ENCODE data around the gene LHFPL5. TPM values are rescaled to one million over a fixed set of nuclear protein-coding genes. Genes with fewer than 3 reads are reported as not detected.

The LHFPL5 gene
- total RNA-seq, 2 donors from 2014 or later, result not detected

- no peaks in the 10 kb centered on the region for H3K9me3 Mint-ChIP-seq
- H3K27ac ChIP-seq (ENCODE audit: low read depth, low read length), result no peak overlapping the region
- no peak for DNase-seq
- no peaks in the 10 kb centered on the region for H3K4me1 ChIP-seq (ENCODE audit: control insufficient read depth, insufficient read depth, low read length)
- H3K27me3 ChIP-seq (ENCODE audit: control insufficient read depth, insufficient read depth, low read length, poor library complexity, severe bottlenecking), result no peaks in the 10 kb centered on the region
- peaks cover 82% of the 10 kb centered on the region for H3K36me3 ChIP-seq (ENCODE audit: control insufficient read depth, insufficient read depth, low read length)
- no peak overlapping the region for H3K9ac ChIP-seq (ENCODE audit: extremely low read depth, low read length, poor library complexity, severe bottlenecking)
- H3K36me3 Mint-ChIP-seq (ENCODE audit: low read depth), result peaks cover 81% of the 10 kb centered on the region
- no peak overlapping the region for H3K4me3 ChIP-seq (ENCODE audit: low read length)
- TF ChIP-seq CTCF (conservative IDR thresholded peaks at IDR 0.05), result no peak
- no peaks in the 10 kb centered on the region for H3K9me3 ChIP-seq (ENCODE audit: control insufficient read depth, low read length)
- peaks cover 3% of the 10 kb centered on the region for H3K4me1 Mint-ChIP-seq
- WGBS, 2 experiments (ENCODE audit: insufficient coverage in 1 of 2, insufficient read length in 1 of 2), result 40 to 62% methylated on average over 1 of the region's 1 CpG
- H3K27ac Mint-ChIP-seq, result no peak overlapping the region
- H3K4me3 Mint-ChIP-seq, result no peak overlapping the region
- no peaks in the 10 kb centered on the region for H3K27me3 Mint-ChIP-seq (ENCODE audit: insufficient read depth)
Measured at GRCh38 chr6:35839019-35839418, 33.9 kb downstream of the LHFPL5 start.

- H3K4me3 ChIP-seq (ENCODE audit: low read length), result no peak overlapping the region
- H3K27me3 Mint-ChIP-seq (ENCODE audit: insufficient read depth), result no peaks in the 10 kb centered on the region
- H3K27me3 ChIP-seq (ENCODE audit: control insufficient read depth, insufficient read depth, low read length, poor library complexity, severe bottlenecking), result no peaks in the 10 kb centered on the region
- H3K9me3 Mint-ChIP-seq, result no peaks in the 10 kb centered on the region
- H3K9me3 ChIP-seq (ENCODE audit: control insufficient read depth, low read length), result peaks cover 8% of the 10 kb centered on the region
- H3K4me1 Mint-ChIP-seq, result peaks cover 3% of the 10 kb centered on the region
- no peaks in the 10 kb centered on the region for H3K4me1 ChIP-seq (ENCODE audit: control insufficient read depth, insufficient read depth, low read length)
- peaks cover 84% of the 10 kb centered on the region for H3K36me3 ChIP-seq (ENCODE audit: control insufficient read depth, insufficient read depth, low read length)
- no peak for DNase-seq
- TF ChIP-seq CTCF (conservative IDR thresholded peaks at IDR 0.05), result no peak
- H3K27ac Mint-ChIP-seq, result no peak overlapping the region
- no peak overlapping the region for H3K4me3 Mint-ChIP-seq
- no peak overlapping the region for H3K27ac ChIP-seq (ENCODE audit: low read depth, low read length)
- no peak overlapping the region for H3K9ac ChIP-seq (ENCODE audit: extremely low read depth, low read length, poor library complexity, severe bottlenecking)
- 97% methylated on average over 3 of the region's 3 CpGs; no CpG with 5 or more reads in 1 of the 2 experiments for WGBS, 2 experiments (ENCODE audit: insufficient coverage in 1 of 2, insufficient read length in 1 of 2)
- H3K36me3 Mint-ChIP-seq (ENCODE audit: low read depth), result peaks cover 79% of the 10 kb centered on the region
Measured at GRCh38 chr6:35842381-35842780, 37.2 kb downstream of the LHFPL5 start.

GRCh38 chr6:35844290-35844689 is 39.1 kb downstream of the LHFPL5 start:
- Mint-ChIP-seq H3K36me3 (ENCODE audit: low read depth) (peaks cover 83% of the 10 kb centered on the region), H3K4me1 (no peaks in the 10 kb centered on the region), H3K9me3 (peaks cover 9% of the 10 kb centered on the region), H3K27ac (no peak overlapping the region), H3K4me3 (no peak overlapping the region), H3K27me3 (ENCODE audit: insufficient read depth) (no peaks in the 10 kb centered on the region)
- Histone ChIP-seq H3K4me3 (ENCODE audit: low read length) (no peak overlapping the region), H3K9ac (ENCODE audit: extremely low read depth, low read length, poor library complexity, severe bottlenecking) (no peak overlapping the region), H3K27ac (ENCODE audit: low read depth, low read length) (no peak overlapping the region), H3K4me1 (ENCODE audit: control insufficient read depth, insufficient read depth, low read length) (no peaks in the 10 kb centered on the region), H3K9me3 (ENCODE audit: control insufficient read depth, low read length) (peaks cover 19% of the 10 kb centered on the region), H3K36me3 (ENCODE audit: control insufficient read depth, insufficient read depth, low read length) (peaks cover 83% of the 10 kb centered on the region), H3K27me3 (ENCODE audit: control insufficient read depth, insufficient read depth, low read length, poor library complexity, severe bottlenecking) (no peaks in the 10 kb centered on the region)
- no peak for DNase-seq
- 97 to 100% methylated on average over 3 of the region's 3 CpGs for WGBS, 2 experiments (ENCODE audit: insufficient coverage in 1 of 2, insufficient read length in 1 of 2)
- TF ChIP-seq CTCF (conservative IDR thresholded peaks at IDR 0.05), result no peak
